A549 (cell line): ENCODE data around the gene KCNB1.

Experiments used
- BHLHE40 ChIP-seq: IDR thresholded peaks from 2 replicates; pipeline ENCODE4 v1.6.1; 2012; ENCODE audit warnings: low read depth, low read length, inconsistent platforms
- EP300 ChIP-seq, 2 experiments: fragments of >200 bp; sonication (Bioruptor Twin); formaldehyde crosslinking; IDR thresholded peaks; 2 replicates in 1 of 2; 3 replicates in 1 of 2; pipeline ENCODE4 v1.6.1; 2016 to 2017
- HOXA7 ChIP-seq: fragments of 250-450 bp; sonication (Bioruptor Pico); IDR thresholded peaks from 2 replicates; pipeline ENCODE4 v1.5.0; 2020; ENCODE audit warnings: mild to moderate bottlenecking, moderate library complexity
- JUN ChIP-seq, 2 experiments: fragments of >200 bp; sonication (Bioruptor Twin); formaldehyde crosslinking; IDR thresholded peaks; 2 replicates in 1 of 2; 3 replicates in 1 of 2; pipeline ENCODE4 v1.6.1; 2016 to 2017
- KDM1A ChIP-seq: fragments of 200-600 bp; sonication (generic); IDR thresholded peaks from 2 replicates; pipeline ENCODE4 v1.6.1; 2016; ENCODE audit warnings: low read depth, mild to moderate bottlenecking
- POLR2A ChIP-seq: IDR thresholded peaks from 2 replicates; pipeline ENCODE4 v1.6.1; 2012; ENCODE audit warnings: mild to moderate bottlenecking, low read length
- RAD21 ChIP-seq, 2 experiments: fragments of >200 bp in 1 of 2; sonication (Bioruptor Twin) in 1 of 2; formaldehyde crosslinking in 1 of 2; IDR thresholded peaks in 1 of 2; conservative IDR thresholded peaks in 1 of 2; 2 replicates in 1 of 2; 3 replicates in 1 of 2; pipeline ENCODE4 v1.6.1; 2012 to 2018; ENCODE audit warnings: inconsistent platforms in 1 of 2
- ZNF302 ChIP-seq: fragments of 250-450 bp; sonication (Bioruptor Pico); IDR thresholded peaks from 2 replicates; pipeline ENCODE4 v1.9.0; 2021; ENCODE audit warnings: inconsistent platforms, mild to moderate bottlenecking, moderate library complexity
- TF ChIP-seq, protein P1 (sequence below): fragments of 450-650 bp; IDR thresholded peaks from 2 replicates; pipeline ENCODE4 v1.6.1; 2014; ENCODE audit warnings: antibody characterized with exemption
- TF ChIP-seq, protein P2 (sequence below): fragments of 150-350 bp; IDR thresholded peaks from 2 replicates; pipeline ENCODE4 v1.6.1; 2014; ENCODE audit warnings: low read depth, mild to moderate bottlenecking, low read length
- TF ChIP-seq, protein P3 (sequence below): fragments of >200 bp; sonication (Bioruptor Twin); formaldehyde crosslinking; IDR thresholded peaks from 3 replicates; pipeline ENCODE4 v1.5.1; 2016
- TF ChIP-seq, protein P4 (sequence below): IDR thresholded peaks from 2 replicates; pipeline ENCODE4 v1.6.1; 2012

DNA sequence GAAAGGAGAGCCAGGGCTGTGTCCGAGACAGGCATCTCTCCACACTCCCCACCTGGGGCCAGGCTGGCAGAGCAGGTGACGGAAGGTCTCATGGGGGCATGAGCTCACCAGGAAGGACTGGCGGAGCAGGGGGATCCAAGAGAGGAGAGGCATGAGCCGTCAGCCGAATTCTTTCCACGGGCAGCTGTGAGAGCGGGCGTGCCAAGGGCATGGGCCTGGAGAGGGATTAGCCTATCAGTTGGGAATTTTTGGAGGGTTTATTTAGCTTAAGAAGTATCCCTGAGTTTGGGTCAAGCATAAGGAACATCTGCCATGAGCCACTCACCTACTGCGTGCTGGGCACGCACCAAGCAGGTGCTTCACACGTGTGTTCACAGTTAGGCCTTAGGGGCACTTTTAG lies 144.4 kb downstream of the KCNB1 start:
- TF ChIP-seq, protein P1, sequence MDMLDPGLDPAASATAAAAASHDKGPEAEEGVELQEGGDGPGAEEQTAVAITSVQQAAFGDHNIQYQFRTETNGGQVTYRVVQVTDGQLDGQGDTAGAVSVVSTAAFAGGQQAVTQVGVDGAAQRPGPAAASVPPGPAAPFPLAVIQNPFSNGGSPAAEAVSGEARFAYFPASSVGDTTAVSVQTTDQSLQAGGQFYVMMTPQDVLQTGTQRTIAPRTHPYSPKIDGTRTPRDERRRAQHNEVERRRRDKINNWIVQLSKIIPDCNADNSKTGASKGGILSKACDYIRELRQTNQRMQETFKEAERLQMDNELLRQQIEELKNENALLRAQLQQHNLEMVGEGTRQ, result no peak
- TF ChIP-seq, protein P2, sequence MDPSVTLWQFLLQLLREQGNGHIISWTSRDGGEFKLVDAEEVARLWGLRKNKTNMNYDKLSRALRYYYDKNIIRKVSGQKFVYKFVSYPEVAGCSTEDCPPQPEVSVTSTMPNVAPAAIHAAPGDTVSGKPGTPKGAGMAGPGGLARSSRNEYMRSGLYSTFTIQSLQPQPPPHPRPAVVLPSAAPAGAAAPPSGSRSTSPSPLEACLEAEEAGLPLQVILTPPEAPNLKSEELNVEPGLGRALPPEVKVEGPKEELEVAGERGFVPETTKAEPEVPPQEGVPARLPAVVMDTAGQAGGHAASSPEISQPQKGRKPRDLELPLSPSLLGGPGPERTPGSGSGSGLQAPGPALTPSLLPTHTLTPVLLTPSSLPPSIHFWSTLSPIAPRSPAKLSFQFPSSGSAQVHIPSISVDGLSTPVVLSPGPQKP, result no peak
- TF ChIP-seq KDM1A (no peak), EP300 (IDR thresholded peaks at IDR 0.05) (no peak), POLR2A (no peak), ZNF302 (CRISPR knock-in tag) (no peak), HOXA7 (CRISPR knock-in tag) (no peak), RAD21 (conservative IDR thresholded peaks at IDR 0.05 in 1 of 2, IDR thresholded peaks at IDR 0.05 in 1 of 2) (no peak), BHLHE40 (no peak), JUN (IDR thresholded peaks at IDR 0.05) (no peak)
- TF ChIP-seq, protein P3, sequence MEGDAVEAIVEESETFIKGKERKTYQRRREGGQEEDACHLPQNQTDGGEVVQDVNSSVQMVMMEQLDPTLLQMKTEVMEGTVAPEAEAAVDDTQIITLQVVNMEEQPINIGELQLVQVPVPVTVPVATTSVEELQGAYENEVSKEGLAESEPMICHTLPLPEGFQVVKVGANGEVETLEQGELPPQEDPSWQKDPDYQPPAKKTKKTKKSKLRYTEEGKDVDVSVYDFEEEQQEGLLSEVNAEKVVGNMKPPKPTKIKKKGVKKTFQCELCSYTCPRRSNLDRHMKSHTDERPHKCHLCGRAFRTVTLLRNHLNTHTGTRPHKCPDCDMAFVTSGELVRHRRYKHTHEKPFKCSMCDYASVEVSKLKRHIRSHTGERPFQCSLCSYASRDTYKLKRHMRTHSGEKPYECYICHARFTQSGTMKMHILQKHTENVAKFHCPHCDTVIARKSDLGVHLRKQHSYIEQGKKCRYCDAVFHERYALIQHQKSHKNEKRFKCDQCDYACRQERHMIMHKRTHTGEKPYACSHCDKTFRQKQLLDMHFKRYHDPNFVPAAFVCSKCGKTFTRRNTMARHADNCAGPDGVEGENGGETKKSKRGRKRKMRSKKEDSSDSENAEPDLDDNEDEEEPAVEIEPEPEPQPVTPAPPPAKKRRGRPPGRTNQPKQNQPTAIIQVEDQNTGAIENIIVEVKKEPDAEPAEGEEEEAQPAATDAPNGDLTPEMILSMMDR, result no peak
- TF ChIP-seq, protein P4, sequence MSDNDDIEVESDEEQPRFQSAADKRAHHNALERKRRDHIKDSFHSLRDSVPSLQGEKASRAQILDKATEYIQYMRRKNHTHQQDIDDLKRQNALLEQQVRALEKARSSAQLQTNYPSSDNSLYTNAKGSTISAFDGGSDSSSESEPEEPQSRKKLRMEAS, result no peak
